CD4-positive, alpha-beta T cell treated with Interleukin-17A for 1 hour (primary cell): ENCODE measurements around the gene DGAT2.
"Not testable (repeated sequence)": the region's sequence is repeated elsewhere in the genome, so short reads cannot be mapped to it uniquely, and the experiment has no call there.

Experiments used
- DNase-seq: peaks from one replicate; pipeline ENCODE4 v3.0.0-alpha.2; 2020

Gene DGAT2

GRCh38 chr11:75768112-75768908 is at the start of gene DGAT2:
DGAT2 (plus strand) TSS chr11:75768778; CDS start chr11:75768992, 214 bp downstream.
- DNase-seq, result peak; percentile 72

- DNase-seq, result no peak
These were observed 49.0 kb upstream of the DGAT2 start for GRCh38 chr11:75719340-75720239.

GRCh38 chr11:75720639-75721038 is 47.9 kb upstream of the DGAT2 start:
- DNase-seq, result no peak

GRCh38 chr11:75721852-75722668 is 46.5 kb upstream of the DGAT2 start:
- no peak for DNase-seq

GRCh38 chr11:75722669-75723042 is 45.9 kb upstream of the DGAT2 start:
- no peak for DNase-seq

- no peak for DNase-seq
These were observed 42.8 kb upstream of the DGAT2 start for GRCh38 chr11:75725547-75726320.

- DNase-seq, result no peak
These were observed 39.6 kb upstream of the DGAT2 start for GRCh38 chr11:75728992-75729391.

GRCh38 chr11:75731095-75731494 is 37.5 kb upstream of the DGAT2 start:
- DNase-seq, result no peak

- no peak for DNase-seq
These were observed 35.5 kb upstream of the DGAT2 start for GRCh38 chr11:75733071-75733430.

- DNase-seq, result no peak
These were observed 35.0 kb upstream of the DGAT2 start for GRCh38 chr11:75733431-75734107.

- no peak for DNase-seq
These were observed 33.9 kb upstream of the DGAT2 start for GRCh38 chr11:75734491-75735180.

- no peak for DNase-seq
These were observed 33.3 kb upstream of the DGAT2 start for GRCh38 chr11:75735181-75735845.

- no peak for DNase-seq
These were observed 31.3 kb upstream of the DGAT2 start for GRCh38 chr11:75737314-75737713.

GRCh38 chr11:75740681-75741080 is 27.9 kb upstream of the DGAT2 start:
- DNase-seq, result no peak

GRCh38 chr11:75743159-75743558 is 25.4 kb upstream of the DGAT2 start:
- DNase-seq, result not testable (repeated sequence)

GRCh38 chr11:75743711-75744563 is 24.6 kb upstream of the DGAT2 start:
- no peak for DNase-seq

- no peak for DNase-seq
These were observed 22.8 kb upstream of the DGAT2 start for GRCh38 chr11:75745807-75746206.

- not testable (repeated sequence) for DNase-seq
These were observed 19.8 kb upstream of the DGAT2 start for GRCh38 chr11:75748729-75749273.

GRCh38 chr11:75754933-75755332 is 13.6 kb upstream of the DGAT2 start:
- DNase-seq, result not testable (repeated sequence)
